ENCODE measurements around the gene LMOD2. TPM values are rescaled to one million over a fixed set of nuclear protein-coding genes. Genes with fewer than 3 reads are reported as not detected.

Gene LMOD2
- total RNA-seq, 1 donor from 2014 or later: not detected

DNA sequence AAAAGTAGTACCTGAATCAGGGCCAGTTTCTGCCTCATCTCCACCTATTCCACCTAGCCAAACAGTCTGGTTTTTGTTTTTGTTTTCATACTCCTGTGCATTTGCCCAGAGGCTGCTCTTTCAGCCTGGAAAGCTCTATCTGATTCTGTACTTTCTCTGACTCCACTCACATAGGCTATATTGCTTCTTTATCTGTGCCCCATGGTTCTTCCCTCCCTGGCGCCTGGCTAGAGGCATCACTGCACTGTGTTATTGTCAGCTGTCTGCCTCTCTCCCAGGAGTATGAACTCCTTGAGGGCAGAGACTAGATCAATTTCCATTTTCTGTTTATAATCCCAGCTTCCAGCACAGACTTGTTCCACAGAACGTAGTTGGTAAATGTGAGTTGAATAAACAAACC is 5.1 kb upstream of the LMOD2 start:
- H3K4me3 Mint-ChIP-seq: no peak overlapping the region
- no peaks in the 10 kb centered on the region for H3K36me3 Mint-ChIP-seq (ENCODE audit: low read depth)
- TF ChIP-seq CTCF (conservative IDR thresholded peaks at IDR 0.05): no peak
- peaks cover 4% of the 10 kb centered on the region for H3K9me3 Mint-ChIP-seq
- DNase-seq (ENCODE audit: low read depth, low spot score): no peak
- peaks cover 5% of the 10 kb centered on the region for H3K27me3 Mint-ChIP-seq (ENCODE audit: low read depth)
- peak overlapping the region; percentile 8 for H3K27ac Mint-ChIP-seq (ENCODE audit: unreplicated experiment)
- H3K4me1 Mint-ChIP-seq: peaks cover 7% of the 10 kb centered on the region

DNA sequence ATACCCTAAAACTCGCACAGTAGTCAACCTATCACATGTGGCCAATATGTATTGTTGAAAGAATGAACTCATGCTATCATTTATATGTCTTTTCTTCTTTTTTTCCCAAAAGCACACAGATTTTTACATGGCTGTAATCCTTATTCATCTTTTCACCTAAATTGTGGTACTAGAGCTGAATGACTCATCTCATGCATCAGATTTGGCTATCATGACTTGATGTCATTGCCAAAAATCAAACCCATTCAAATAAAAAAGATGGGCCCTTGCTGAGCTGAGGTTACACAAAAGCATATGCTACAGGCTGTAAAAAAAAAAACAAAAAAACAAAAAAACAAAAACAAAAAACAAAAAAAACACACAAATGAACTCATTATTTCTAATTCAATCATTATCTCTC is 3.3 kb upstream of the LMOD2 start:
- Mint-ChIP-seq H3K27ac (ENCODE audit: unreplicated experiment) (no peak overlapping the region), H3K36me3 (ENCODE audit: low read depth) (no peaks in the 10 kb centered on the region), H3K27me3 (ENCODE audit: low read depth) (no peaks in the 10 kb centered on the region), H3K4me3 (no peak overlapping the region), H3K4me1 (no peaks in the 10 kb centered on the region), H3K9me3 (no peaks in the 10 kb centered on the region)
- TF ChIP-seq CTCF (conservative IDR thresholded peaks at IDR 0.05): no peak
- DNase-seq (ENCODE audit: low read depth, low spot score): no peak

DNA sequence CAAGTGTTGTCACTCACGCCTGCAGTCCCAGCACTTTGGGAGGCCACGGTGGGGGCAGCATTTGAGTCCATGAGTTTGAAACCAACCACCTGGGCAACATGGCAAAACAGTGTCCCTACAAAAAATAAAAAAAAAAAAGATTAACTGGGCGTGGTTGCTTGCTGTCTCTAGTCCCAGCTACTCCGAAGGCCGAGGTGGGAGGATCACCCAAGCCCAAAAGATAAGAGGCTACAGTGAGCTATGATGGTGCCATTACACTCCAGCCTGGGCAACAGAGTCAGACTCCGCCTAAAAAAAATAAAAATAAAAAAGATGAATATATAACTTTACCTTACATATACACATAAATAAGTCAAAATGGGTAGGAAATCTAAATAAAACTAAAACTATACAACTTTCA is 2.5 kb upstream of the LMOD2 start:
- DNase-seq (ENCODE audit: low read depth, low spot score): no peak
- no peak for TF ChIP-seq CTCF (conservative IDR thresholded peaks at IDR 0.05)
- H3K27ac Mint-ChIP-seq (ENCODE audit: unreplicated experiment): no peak overlapping the region
- H3K4me1 Mint-ChIP-seq: no peaks in the 10 kb centered on the region
- H3K9me3 Mint-ChIP-seq: no peaks in the 10 kb centered on the region
- no peak overlapping the region for H3K4me3 Mint-ChIP-seq
- no peaks in the 10 kb centered on the region for H3K36me3 Mint-ChIP-seq (ENCODE audit: low read depth)
- H3K27me3 Mint-ChIP-seq (ENCODE audit: low read depth): no peaks in the 10 kb centered on the region

GRCh38 chr7:123656544-123657303 is 1.1 kb downstream of the LMOD2 start:
- H3K9me3 Mint-ChIP-seq: no peaks in the 10 kb centered on the region
- no peaks in the 10 kb centered on the region for H3K27me3 Mint-ChIP-seq (ENCODE audit: low read depth)
- H3K36me3 Mint-ChIP-seq (ENCODE audit: low read depth): no peaks in the 10 kb centered on the region
- no peak for DNase-seq (ENCODE audit: low read depth, low spot score)
- no peak for TF ChIP-seq CTCF (conservative IDR thresholded peaks at IDR 0.05)
- peaks cover 20% of the 10 kb centered on the region for H3K4me1 Mint-ChIP-seq
- no peak overlapping the region for H3K27ac Mint-ChIP-seq (ENCODE audit: unreplicated experiment)
- no peak overlapping the region for H3K4me3 Mint-ChIP-seq

- H3K27ac Mint-ChIP-seq (ENCODE audit: unreplicated experiment): no peak overlapping the region
- no peaks in the 10 kb centered on the region for H3K27me3 Mint-ChIP-seq (ENCODE audit: low read depth)
- no peak for DNase-seq (ENCODE audit: low read depth, low spot score)
- no peak overlapping the region for H3K4me3 Mint-ChIP-seq
- no peaks in the 10 kb centered on the region for H3K36me3 Mint-ChIP-seq (ENCODE audit: low read depth)
- TF ChIP-seq CTCF (conservative IDR thresholded peaks at IDR 0.05): no peak
- H3K4me1 Mint-ChIP-seq: peaks cover 23% of the 10 kb centered on the region
- H3K9me3 Mint-ChIP-seq: no peaks in the 10 kb centered on the region
Measured at GRCh38 chr7:123657304-123657685, 1.6 kb downstream of the LMOD2 start.
